ENCODE measurements around the gene DEFB128. TPM values are rescaled to one million over a fixed set of nuclear protein-coding genes. Genes with fewer than 3 reads are reported as not detected.

The DEFB128 gene
- total RNA-seq, 1 experiment from 2014 or later, result not detected

DNA sequence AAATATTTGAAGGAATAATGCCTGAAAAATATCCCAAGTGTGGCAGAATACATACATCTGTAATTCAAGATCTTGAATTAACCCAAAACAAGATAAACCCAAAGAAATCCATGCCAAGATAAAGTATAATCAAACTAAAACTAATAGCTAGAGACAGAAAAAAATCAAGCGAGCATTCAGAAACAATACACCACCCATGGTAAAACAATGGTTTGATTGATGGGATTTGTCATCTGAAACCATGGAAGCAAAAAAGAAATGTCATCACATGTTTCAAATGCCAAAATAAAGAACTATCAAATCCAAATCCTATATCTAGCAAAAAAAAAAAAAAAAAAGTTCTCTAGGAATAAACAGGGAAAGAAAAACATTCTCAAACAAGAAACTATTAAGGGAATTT is 37.4 kb downstream of the DEFB128 start:
- no peak for DNase-seq (ENCODE audit: low read depth)

DNA sequence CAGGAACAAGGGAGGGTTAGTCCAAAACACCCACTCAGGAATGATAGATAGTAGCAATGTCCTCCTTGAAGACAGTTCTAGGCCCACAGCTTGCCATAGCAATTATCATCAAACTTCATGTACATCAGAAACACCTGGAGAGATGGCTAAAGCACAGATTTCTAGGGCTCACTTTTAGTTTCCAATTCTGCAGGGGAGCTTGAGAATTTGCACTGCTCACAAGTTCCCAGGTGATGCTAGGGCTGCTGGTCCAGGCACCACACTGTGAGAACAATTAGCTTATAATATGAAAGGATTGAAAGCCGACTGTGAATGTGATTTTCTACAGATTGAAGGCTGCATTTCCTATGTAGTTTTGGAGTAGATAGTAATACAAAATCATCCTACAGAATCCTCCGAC is 43.6 kb downstream of the DEFB128 start:
- no peak for DNase-seq (ENCODE audit: low read depth)

DNA sequence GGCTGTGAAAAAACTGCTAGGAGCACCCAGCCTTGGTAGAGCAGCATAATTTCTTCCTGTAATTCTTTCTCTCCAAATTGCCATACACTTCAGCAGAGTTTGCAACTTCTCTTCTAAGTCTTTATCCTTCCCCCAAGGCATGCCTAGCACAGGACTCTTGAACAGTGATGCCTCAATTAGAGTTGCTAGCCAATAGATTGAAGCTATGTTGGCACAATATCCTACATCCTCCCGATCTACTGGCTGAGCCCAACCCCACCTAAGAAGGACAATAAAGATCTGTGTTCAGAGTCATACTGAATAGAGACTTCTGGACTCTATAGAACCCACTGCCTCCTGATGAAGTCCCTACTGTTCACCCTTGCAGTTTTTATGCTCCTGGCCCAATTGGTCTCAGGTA is 47.2 kb downstream of the DEFB128 start, which contains the start of gene DEFB126:
TSS of gene DEFB126 (plus strand) at position 301 of the 400 bp plus-strand sequence. CDS start at position 340, 39 bp downstream.
- DNase-seq (ENCODE audit: low read depth), result no peak

Other genes with a start within 250 kb of the DEFB128 start
- gene DEFB125, start 102.0 kb downstream of the DEFB128 start, total RNA-seq (2014; rRNA removed), result not detected in 2 replicates
- gene DEFB126, start 47.1 kb downstream of the DEFB128 start, total RNA-seq (2014; rRNA removed), result not detected in 2 replicates
- not detected in 2 replicates for gene DEFB127, start 32.3 kb downstream of the DEFB128 start, total RNA-seq (2014; rRNA removed)
- not detected in 2 replicates for gene DEFB129, start 37.5 kb upstream of the DEFB128 start, total RNA-seq (2014; rRNA removed)
- gene DEFB132, start 68.0 kb upstream of the DEFB128 start, total RNA-seq (2014; rRNA removed), result not detected in 2 replicates
- gene C20orf96, start 101.0 kb upstream of the DEFB128 start, total RNA-seq (2014; rRNA removed), result 2.5 and 2.8 TPM in 2 replicates
- gene ZCCHC3, start 107.9 kb upstream of the DEFB128 start, total RNA-seq (2014; rRNA removed), result 14.0 and 15.9 TPM in 2 replicates
- 8.2 and 9.9 TPM in 2 replicates for gene SOX12, start 135.8 kb upstream of the DEFB128 start, total RNA-seq (2014; rRNA removed)
- 59.2 and 65.6 TPM in 2 replicates for gene NRSN2, start 157.4 kb upstream of the DEFB128 start, total RNA-seq (2014; rRNA removed)
- 1.3 and 1.6 TPM in 2 replicates for gene TRIB3, start 191.0 kb upstream of the DEFB128 start, total RNA-seq (2014; rRNA removed)
- 80.2 and 91.0 TPM in 2 replicates for gene RBCK1, start 218.6 kb upstream of the DEFB128 start, total RNA-seq (2014; rRNA removed)

All from LHCN-M2 (cell line).